Measurements from ENCODE around the gene CHRNA9.

DNA sequence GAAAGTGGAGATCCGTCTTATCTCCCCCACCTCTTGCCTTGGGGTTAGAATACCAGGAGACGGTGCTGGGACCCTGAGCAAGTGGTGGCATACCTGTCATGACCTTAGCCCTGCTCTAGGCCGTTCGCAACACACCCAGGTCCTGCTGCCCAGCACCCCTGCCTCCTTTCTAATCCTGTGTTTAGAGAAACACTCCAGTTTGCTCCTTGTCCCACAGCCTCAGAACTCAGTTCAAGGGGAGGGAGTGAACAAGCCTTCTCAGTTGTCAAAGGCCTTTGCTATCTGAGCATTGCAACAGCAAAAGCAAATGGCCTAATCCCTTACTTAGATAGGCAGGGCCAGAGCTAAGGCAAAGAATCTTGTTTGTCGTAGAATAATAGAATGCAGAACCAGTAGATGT is 67.9 kb downstream of the CHRNA9 start:
- TF ChIP-seq, protein P1, sequence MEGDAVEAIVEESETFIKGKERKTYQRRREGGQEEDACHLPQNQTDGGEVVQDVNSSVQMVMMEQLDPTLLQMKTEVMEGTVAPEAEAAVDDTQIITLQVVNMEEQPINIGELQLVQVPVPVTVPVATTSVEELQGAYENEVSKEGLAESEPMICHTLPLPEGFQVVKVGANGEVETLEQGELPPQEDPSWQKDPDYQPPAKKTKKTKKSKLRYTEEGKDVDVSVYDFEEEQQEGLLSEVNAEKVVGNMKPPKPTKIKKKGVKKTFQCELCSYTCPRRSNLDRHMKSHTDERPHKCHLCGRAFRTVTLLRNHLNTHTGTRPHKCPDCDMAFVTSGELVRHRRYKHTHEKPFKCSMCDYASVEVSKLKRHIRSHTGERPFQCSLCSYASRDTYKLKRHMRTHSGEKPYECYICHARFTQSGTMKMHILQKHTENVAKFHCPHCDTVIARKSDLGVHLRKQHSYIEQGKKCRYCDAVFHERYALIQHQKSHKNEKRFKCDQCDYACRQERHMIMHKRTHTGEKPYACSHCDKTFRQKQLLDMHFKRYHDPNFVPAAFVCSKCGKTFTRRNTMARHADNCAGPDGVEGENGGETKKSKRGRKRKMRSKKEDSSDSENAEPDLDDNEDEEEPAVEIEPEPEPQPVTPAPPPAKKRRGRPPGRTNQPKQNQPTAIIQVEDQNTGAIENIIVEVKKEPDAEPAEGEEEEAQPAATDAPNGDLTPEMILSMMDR (IDR thresholded peaks at IDR 0.05; ENCODE audit: insufficient read depth, low read length, poor library complexity, severe bottlenecking) = no peak
- TF ChIP-seq EZH2phosphoT487 (conservative IDR thresholded peaks at IDR 0.05; ENCODE audit: low read length) = no peak
